Natural killer cell treated with Interleukin-12 subunit alpha and Interleukin-12 subunit beta and Interleukin-15 and Interleukin-18, amount 100 ng/mL, for 72 hours (primary cell): ENCODE results near the gene SPOCD1. TPM values are rescaled to one million over a fixed set of nuclear protein-coding genes. Genes with fewer than 3 reads are reported as not detected.

Experiments
- ATAC-seq, 2 donors: fragments of 150-1000 bp; cut with Tn5 transposase in 1 of 2; sonication (Bioruptor Pico), chemical (Tn5 transposase) in 1 of 2; 2 replicates each; pipeline ENCODE4 v1.10.0; 2021
- DNase-seq: peaks from one replicate; pipeline ENCODE4 v3.0.0; 2022; ENCODE audit warnings: low spot score
- H3K27ac Mint-ChIP-seq, 2 donors: 1 replicate in 1 of 2; 2 replicates in 1 of 2; pipeline ENCODE4 v1.8.0; 2022; ENCODE audit warnings: mixed read lengths in 2 of 2, mild to moderate bottlenecking in 1 of 2, moderate library complexity in 1 of 2
- H3K27me3 Mint-ChIP-seq, 2 donors: 1 replicate in 1 of 2; 2 replicates in 1 of 2; pipeline ENCODE4 v1.8.0; 2022; ENCODE audit warnings: mixed read lengths in 2 of 2
- H3K36me3 Mint-ChIP-seq: one replicate; pipeline ENCODE4 v1.8.0; 2022; ENCODE audit warnings: mixed read lengths
- H3K4me1 Mint-ChIP-seq, 2 donors: 1 replicate in 1 of 2; 2 replicates in 1 of 2; pipeline ENCODE4 v1.8.0; 2022; ENCODE audit warnings: low read depth in 2 of 2, mixed read lengths in 2 of 2, mild to moderate bottlenecking in 1 of 2
- H3K4me3 Mint-ChIP-seq: one replicate; pipeline ENCODE4 v1.8.0; 2022; ENCODE audit warnings: mixed read lengths
- H3K9me3 Mint-ChIP-seq: 2 replicates; pipeline ENCODE4 v1.8.0; 2022; ENCODE audit warnings: mixed read lengths
- total RNA-seq, 2 donors: library from RNA; stranded (reverse); gene quantifications; one replicate each; pipeline ENCODE4 v1.2.3, GENCODE V29; 2022

SPOCD1 gene
- total RNA-seq, 2 donors from 2014 or later = not detected

- H3K4me3 Mint-ChIP-seq = peak overlapping the region; percentile 62
- H3K27ac Mint-ChIP-seq = peak overlapping the region in 1 of 2 donors; percentile 54
These were observed 13.4 kb downstream of the SPOCD1 start for GRCh38 chr1:31802190-31803150.

GRCh38 chr1:31801458-31801857 lies 14.4 kb downstream of the SPOCD1 start:
- Mint-ChIP-seq H3K36me3 (no peaks in the 10 kb centered on the region), H3K27ac (peak overlapping the region; percentile 26 to 53), H3K4me3 (no peak overlapping the region), H3K9me3 (no peaks in the 10 kb centered on the region), H3K4me1 (peaks cover 3 to 8% of the 10 kb centered on the region in 2 donors), H3K27me3 (peaks cover 5 to 9% of the 10 kb centered on the region in 2 donors)
- DNase-seq (no peak), ATAC-seq (no peak)

More at GRCh38 chr1:31802190-31803150, 13.4 kb downstream of the SPOCD1 start:
- Mint-ChIP-seq H3K4me1 (peaks cover 3 to 8% of the 10 kb centered on the region in 2 donors), H3K27me3 (peaks cover 5 to 9% of the 10 kb centered on the region in 2 donors), H3K9me3 (no peaks in the 10 kb centered on the region), H3K36me3 (no peaks in the 10 kb centered on the region)
- ATAC-seq (no peak), DNase-seq (no peak)

- peaks cover 5 to 9% of the 10 kb centered on the region in 2 donors for H3K27me3 Mint-ChIP-seq
- peak overlapping the region; percentile 26 to 53 for H3K27ac Mint-ChIP-seq
- H3K9me3 Mint-ChIP-seq = no peaks in the 10 kb centered on the region
- no peak for ATAC-seq
- H3K36me3 Mint-ChIP-seq = no peaks in the 10 kb centered on the region
- peaks cover 3 to 8% of the 10 kb centered on the region in 2 donors for H3K4me1 Mint-ChIP-seq
- no peak for DNase-seq
- no peak overlapping the region for H3K4me3 Mint-ChIP-seq
These were observed 15.2 kb downstream of the SPOCD1 start for GRCh38 chr1:31800674-31800967.

- Mint-ChIP-seq H3K27me3 (peaks cover 5 to 9% of the 10 kb centered on the region in 2 donors), H3K36me3 (no peaks in the 10 kb centered on the region), H3K4me3 (no peak overlapping the region), H3K4me1 (peaks cover 3 to 8% of the 10 kb centered on the region in 2 donors), H3K27ac (peak overlapping the region in 1 of 2 donors; percentile 26), H3K9me3 (no peaks in the 10 kb centered on the region)
- DNase-seq (no peak), ATAC-seq (no peak)
These were observed 15.7 kb downstream of the SPOCD1 start for GRCh38 chr1:31799895-31800673.

- ATAC-seq = peak in 1 of 2 donors; percentile 23
- H3K27ac Mint-ChIP-seq = no peak overlapping the region
- no peak overlapping the region for H3K4me3 Mint-ChIP-seq
- H3K27me3 Mint-ChIP-seq = peaks cover 5 to 9% of the 10 kb centered on the region in 2 donors
- H3K4me1 Mint-ChIP-seq = peaks cover 3 to 8% of the 10 kb centered on the region in 2 donors
- H3K36me3 Mint-ChIP-seq = no peaks in the 10 kb centered on the region
- H3K9me3 Mint-ChIP-seq = no peaks in the 10 kb centered on the region
- no peak for DNase-seq
These were observed 16.5 kb downstream of the SPOCD1 start for GRCh38 chr1:31799196-31799894.

- H3K4me3 Mint-ChIP-seq = no peak overlapping the region
- ATAC-seq (peak in 1 of 2 donors; percentile 59), DNase-seq (no peak)
- peaks cover 5 to 9% of the 10 kb centered on the region in 2 donors for H3K27me3 Mint-ChIP-seq
- no peaks in the 10 kb centered on the region for H3K36me3 Mint-ChIP-seq
- peaks cover 3 to 8% of the 10 kb centered on the region in 2 donors for H3K4me1 Mint-ChIP-seq
- no peak overlapping the region for H3K27ac Mint-ChIP-seq
- no peaks in the 10 kb centered on the region for H3K9me3 Mint-ChIP-seq
These were observed 17.2 kb downstream of the SPOCD1 start for GRCh38 chr1:31798433-31799195.

- H3K9me3 Mint-ChIP-seq = no peaks in the 10 kb centered on the region
- no peak overlapping the region for H3K4me3 Mint-ChIP-seq
- DNase-seq (peak; percentile 20), ATAC-seq (no peak)
- H3K36me3 Mint-ChIP-seq = no peaks in the 10 kb centered on the region
- H3K4me1 Mint-ChIP-seq = peaks cover 3 to 8% of the 10 kb centered on the region in 2 donors
- H3K27me3 Mint-ChIP-seq = peaks cover 5 to 9% of the 10 kb centered on the region in 2 donors
- peak overlapping the region in 1 of 2 donors; percentile 23 for H3K27ac Mint-ChIP-seq
These were observed 17.8 kb downstream of the SPOCD1 start for GRCh38 chr1:31798086-31798432.

- no peaks in the 10 kb centered on the region for H3K9me3 Mint-ChIP-seq
- H3K4me3 Mint-ChIP-seq = no peak overlapping the region
- peaks cover under 1% of the 10 kb centered on the region in 2 donors for H3K4me1 Mint-ChIP-seq
- H3K36me3 Mint-ChIP-seq = no peaks in the 10 kb centered on the region
- DNase-seq (peak; percentile 57), ATAC-seq (no peak)
- H3K27ac Mint-ChIP-seq = peak overlapping the region in 1 of 2 donors; percentile 23
- H3K27me3 Mint-ChIP-seq = peaks cover 5 to 9% of the 10 kb centered on the region in 2 donors
These were observed 18.6 kb downstream of the SPOCD1 start for GRCh38 chr1:31797216-31797615.

GRCh38 chr1:31796707-31797106 lies 19.1 kb downstream of the SPOCD1 start:
- H3K9me3 Mint-ChIP-seq = no peaks in the 10 kb centered on the region
- no peaks in the 10 kb centered on the region for H3K4me1 Mint-ChIP-seq
- no peaks in the 10 kb centered on the region for H3K36me3 Mint-ChIP-seq
- DNase-seq = peak; percentile 31
- H3K27me3 Mint-ChIP-seq = peaks cover 5 to 9% of the 10 kb centered on the region in 2 donors
- no peak overlapping the region for H3K27ac Mint-ChIP-seq
- H3K4me3 Mint-ChIP-seq = no peak overlapping the region
- no peak for ATAC-seq

- Mint-ChIP-seq H3K36me3 (no peaks in the 10 kb centered on the region), H3K4me3 (no peak overlapping the region), H3K27me3 (peaks cover 3 to 4% of the 10 kb centered on the region in 2 donors), H3K4me1 (no peaks in the 10 kb centered on the region), H3K9me3 (no peaks in the 10 kb centered on the region), H3K27ac (no peak overlapping the region)
- no peak for ATAC-seq
- DNase-seq = peak; percentile 47
These were observed 19.8 kb downstream of the SPOCD1 start for GRCh38 chr1:31795801-31796621.

GRCh38 chr1:31795096-31795675 lies 20.6 kb downstream of the SPOCD1 start:
- Mint-ChIP-seq H3K4me1 (no peaks in the 10 kb centered on the region), H3K4me3 (no peak overlapping the region), H3K27ac (no peak overlapping the region), H3K9me3 (no peaks in the 10 kb centered on the region), H3K36me3 (no peaks in the 10 kb centered on the region), H3K27me3 (peaks cover 0 to 3% of the 10 kb centered on the region in 2 donors)
- DNase-seq (no peak), ATAC-seq (no peak)
